ENCODE data around the gene TENM3. TPM values are rescaled to one million over a fixed set of nuclear protein-coding genes. Genes with fewer than 3 reads are reported as not detected.

The TENM3 gene
- total and polyA plus RNA-seq, 2 experiments from 2014 or later, result 16.1 to 70.9 TPM

GRCh38 chr4:182729516-182729915, 486.3 kb downstream of the TENM3 start:
- H3K27ac ChIP-seq, result no peak overlapping the region
- TF ChIP-seq EZH2phosphoT487 (IDR thresholded peaks at IDR 0.05; ENCODE audit: low read depth, severe bottlenecking, unreplicated experiment), result no peak
- TF ChIP-seq EZH2 (IDR thresholded peaks at IDR 0.05; ENCODE audit: borderline replicate concordance), result no peak
- no peak for TF ChIP-seq CTCF (IDR thresholded peaks at IDR 0.05; ENCODE audit: poor library complexity)
- H3K4me1 ChIP-seq (ENCODE audit: insufficient read depth), result no peaks in the 10 kb centered on the region
- H3K9me3 ChIP-seq (ENCODE audit: low read depth), result no peaks in the 10 kb centered on the region
- H3K79me2 ChIP-seq, result no peaks in the 10 kb centered on the region
- no peak overlapping the region for H3K4me3 ChIP-seq
- no peaks in the 10 kb centered on the region for H3K36me3 ChIP-seq (replicated peaks; ENCODE audit: insufficient read depth, low read depth)
- WGBS (ENCODE audit: low lambda C conversion rate, missing lambda C conversion rate), result 93% methylated on average over 2 of the region's 2 CpGs
- no peak for DNase-seq (ENCODE audit: low spot score)
- H3K27me3 ChIP-seq, result no peaks in the 10 kb centered on the region
- H4K20me1 ChIP-seq (ENCODE audit: insufficient read depth, poor library complexity, severe bottlenecking), result no peaks in the 10 kb centered on the region
- H2AFZ ChIP-seq, result no peak overlapping the region
- H3K4me2 ChIP-seq, result no peak overlapping the region
- H3K9me2 ChIP-seq (replicated peaks; ENCODE audit: insufficient read depth), result no peaks in the 10 kb centered on the region

GRCh38 chr4:182730791-182731190, 487.6 kb downstream of the TENM3 start:
- Histone ChIP-seq H4K20me1 (ENCODE audit: insufficient read depth, poor library complexity, severe bottlenecking) (no peaks in the 10 kb centered on the region), H2AFZ (no peak overlapping the region), H3K4me2 (no peak overlapping the region), H3K9me3 (ENCODE audit: low read depth) (no peaks in the 10 kb centered on the region), H3K79me2 (no peaks in the 10 kb centered on the region), H3K27me3 (no peaks in the 10 kb centered on the region), H3K4me3 (no peak overlapping the region), H3K9me2 (replicated peaks; ENCODE audit: insufficient read depth) (no peaks in the 10 kb centered on the region), H3K4me1 (ENCODE audit: insufficient read depth) (no peaks in the 10 kb centered on the region), H3K36me3 (replicated peaks; ENCODE audit: insufficient read depth, low read depth) (no peaks in the 10 kb centered on the region), H3K27ac (no peak overlapping the region)
- TF ChIP-seq EZH2 (IDR thresholded peaks at IDR 0.05; ENCODE audit: borderline replicate concordance), result no peak
- TF ChIP-seq EZH2phosphoT487 (IDR thresholded peaks at IDR 0.05; ENCODE audit: low read depth, severe bottlenecking, unreplicated experiment), result no peak
- no peak for TF ChIP-seq CTCF (IDR thresholded peaks at IDR 0.05; ENCODE audit: poor library complexity)
- no peak for DNase-seq (ENCODE audit: low spot score)
- 98% methylated on average over 3 of the region's 3 CpGs for WGBS (ENCODE audit: low lambda C conversion rate, missing lambda C conversion rate)

- H3K4me1 ChIP-seq (ENCODE audit: insufficient read depth), result no peaks in the 10 kb centered on the region
- no peak for DNase-seq (ENCODE audit: low spot score)
- no peak overlapping the region for H3K4me2 ChIP-seq
- no peaks in the 10 kb centered on the region for H3K9me2 ChIP-seq (replicated peaks; ENCODE audit: insufficient read depth)
- H3K36me3 ChIP-seq (replicated peaks; ENCODE audit: insufficient read depth, low read depth), result no peaks in the 10 kb centered on the region
- no peak overlapping the region for H2AFZ ChIP-seq
- 87% methylated on average over 2 of the region's 2 CpGs for WGBS (ENCODE audit: low lambda C conversion rate, missing lambda C conversion rate)
- no peaks in the 10 kb centered on the region for H3K9me3 ChIP-seq (ENCODE audit: low read depth)
- TF ChIP-seq CTCF (IDR thresholded peaks at IDR 0.05; ENCODE audit: poor library complexity), result no peak
- TF ChIP-seq EZH2 (IDR thresholded peaks at IDR 0.05; ENCODE audit: borderline replicate concordance), result no peak
- TF ChIP-seq EZH2phosphoT487 (IDR thresholded peaks at IDR 0.05; ENCODE audit: low read depth, severe bottlenecking, unreplicated experiment), result no peak
- no peak overlapping the region for H3K27ac ChIP-seq
- no peaks in the 10 kb centered on the region for H3K27me3 ChIP-seq
- H3K79me2 ChIP-seq, result no peaks in the 10 kb centered on the region
- no peaks in the 10 kb centered on the region for H4K20me1 ChIP-seq (ENCODE audit: insufficient read depth, poor library complexity, severe bottlenecking)
- H3K4me3 ChIP-seq, result no peak overlapping the region
Measured at GRCh38 chr4:182736207-182736606, 493.0 kb downstream of the TENM3 start.

Measured in hepatocyte (in vitro differentiated cells).